ENCODE data around the gene MRRF.

The MRRF gene

DNA sequence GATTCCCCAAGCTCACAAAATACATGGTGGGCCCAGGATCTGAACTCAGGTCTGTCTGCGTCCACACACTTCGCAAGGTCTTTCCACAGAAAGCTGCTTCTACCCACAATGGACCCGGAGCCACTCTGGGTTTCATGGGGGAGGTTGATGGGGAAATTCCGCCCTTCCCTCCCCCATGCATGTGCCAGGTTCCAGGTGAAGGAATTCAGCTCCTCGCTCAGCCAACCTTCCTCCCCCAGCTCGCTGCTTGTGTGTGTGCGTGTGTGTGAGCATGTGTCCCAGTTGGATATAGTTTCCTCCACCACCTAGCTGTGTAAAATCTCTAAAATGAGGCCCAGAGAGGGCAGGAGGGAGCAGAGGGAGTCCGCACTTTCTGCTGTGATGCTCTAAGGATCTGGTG lies 107.2 kb downstream of the MRRF start:
- DNase-seq (ENCODE audit: low read depth), result no peak
- TF ChIP-seq, protein P1, sequence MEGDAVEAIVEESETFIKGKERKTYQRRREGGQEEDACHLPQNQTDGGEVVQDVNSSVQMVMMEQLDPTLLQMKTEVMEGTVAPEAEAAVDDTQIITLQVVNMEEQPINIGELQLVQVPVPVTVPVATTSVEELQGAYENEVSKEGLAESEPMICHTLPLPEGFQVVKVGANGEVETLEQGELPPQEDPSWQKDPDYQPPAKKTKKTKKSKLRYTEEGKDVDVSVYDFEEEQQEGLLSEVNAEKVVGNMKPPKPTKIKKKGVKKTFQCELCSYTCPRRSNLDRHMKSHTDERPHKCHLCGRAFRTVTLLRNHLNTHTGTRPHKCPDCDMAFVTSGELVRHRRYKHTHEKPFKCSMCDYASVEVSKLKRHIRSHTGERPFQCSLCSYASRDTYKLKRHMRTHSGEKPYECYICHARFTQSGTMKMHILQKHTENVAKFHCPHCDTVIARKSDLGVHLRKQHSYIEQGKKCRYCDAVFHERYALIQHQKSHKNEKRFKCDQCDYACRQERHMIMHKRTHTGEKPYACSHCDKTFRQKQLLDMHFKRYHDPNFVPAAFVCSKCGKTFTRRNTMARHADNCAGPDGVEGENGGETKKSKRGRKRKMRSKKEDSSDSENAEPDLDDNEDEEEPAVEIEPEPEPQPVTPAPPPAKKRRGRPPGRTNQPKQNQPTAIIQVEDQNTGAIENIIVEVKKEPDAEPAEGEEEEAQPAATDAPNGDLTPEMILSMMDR (IDR thresholded peaks at IDR 0.05; ENCODE audit: low read depth, low read length, missing control alignments), result no peak
- H3K4me3 ChIP-seq (ENCODE audit: low read depth, low read length), result no peak overlapping the region
- in situ Hi-C loops (cut with HindIII; ENCODE audit: low sequenced_read_pairs), result no loop called here

DNA sequence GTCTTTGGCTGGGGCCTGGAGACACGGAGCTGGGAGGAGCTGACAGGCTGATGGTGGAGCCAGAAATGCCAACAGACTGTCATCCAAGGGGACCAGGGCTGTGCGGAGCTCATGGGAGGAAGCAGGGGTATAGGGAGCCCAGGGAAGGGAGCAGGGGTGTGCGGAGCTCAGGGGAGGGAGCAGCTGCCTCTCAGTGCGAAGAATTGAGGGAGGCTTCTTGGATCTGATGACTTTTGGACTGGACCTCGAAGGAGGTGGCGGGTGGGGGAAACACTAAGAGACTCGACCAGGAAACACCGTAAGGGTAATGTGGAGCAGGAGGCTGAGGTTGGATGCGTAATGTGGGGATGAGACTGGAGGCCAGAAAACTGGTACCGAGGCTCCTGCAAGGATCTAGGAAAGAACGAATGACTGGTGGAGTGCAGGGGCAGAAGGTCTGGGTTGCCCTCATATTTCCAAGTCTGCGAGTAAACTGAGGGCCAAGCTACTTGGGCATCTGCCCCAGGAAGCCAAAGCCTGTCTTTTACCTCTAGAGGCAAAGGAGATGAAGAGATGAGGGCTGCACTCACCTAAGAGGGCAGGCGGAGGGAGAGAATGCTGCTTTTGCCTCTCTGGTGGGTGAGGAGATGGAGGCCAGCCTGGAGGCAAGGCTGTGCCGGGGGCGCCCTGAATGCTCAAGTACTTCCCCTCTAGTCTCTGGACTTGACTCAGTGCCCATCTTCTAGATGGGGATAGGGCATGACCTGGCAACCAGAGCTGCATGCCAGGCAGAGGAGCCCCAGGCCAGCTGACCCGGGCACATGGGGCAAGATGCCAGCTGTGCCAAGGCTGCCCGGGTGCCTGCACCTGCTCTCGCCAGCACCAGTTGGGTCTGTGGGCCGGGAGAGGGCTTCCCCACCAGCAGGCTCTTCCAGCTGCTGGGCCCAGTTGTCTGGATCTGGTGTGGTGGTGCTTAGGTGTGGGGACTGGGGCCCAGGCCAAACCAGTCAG lies 108.5 kb downstream of the MRRF start:
- H3K4me3 ChIP-seq (ENCODE audit: low read depth, low read length), result no peak overlapping the region
- DNase-seq (ENCODE audit: low read depth), result no peak
- TF ChIP-seq, protein P1 (IDR thresholded peaks at IDR 0.05; ENCODE audit: low read depth, low read length, missing control alignments), result no peak
- in situ Hi-C loops (cut with HindIII; ENCODE audit: low sequenced_read_pairs), result no loop called here

DNA sequence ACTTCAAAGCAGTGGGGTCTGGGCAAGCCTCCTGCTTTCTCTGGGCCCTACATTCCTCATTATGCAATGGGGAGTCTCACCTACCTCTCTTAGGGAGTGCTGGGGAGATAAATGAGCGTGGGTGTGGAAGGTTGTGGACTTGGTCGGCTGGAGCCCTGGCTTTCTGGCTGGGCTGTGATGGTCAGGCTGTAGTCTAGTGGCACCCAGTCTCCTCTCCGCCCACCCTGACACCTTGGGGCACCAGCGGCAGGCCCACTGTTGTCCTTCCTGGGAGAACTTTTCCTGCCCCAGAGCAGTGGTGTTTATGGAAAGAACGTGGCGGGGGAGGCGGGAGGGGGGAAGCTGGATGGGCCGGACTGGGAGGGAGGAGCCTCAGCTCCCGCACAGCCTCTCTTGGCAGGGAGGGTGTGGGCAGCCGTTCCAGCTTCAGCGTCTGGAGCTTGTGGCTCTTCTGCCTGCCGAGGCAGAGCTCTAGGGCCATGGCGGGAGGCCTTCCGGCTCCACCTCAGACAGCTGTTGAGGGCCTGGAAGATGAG lies 110.3 kb downstream of the MRRF start:
- TF ChIP-seq, protein P1 (IDR thresholded peaks at IDR 0.05; ENCODE audit: low read depth, low read length, missing control alignments), result no peak
- H3K4me3 ChIP-seq (ENCODE audit: low read depth, low read length), result no peak overlapping the region
- in situ Hi-C loops (cut with HindIII; ENCODE audit: low sequenced_read_pairs), result no loop called here
- DNase-seq (ENCODE audit: low read depth), result no peak

DNA sequence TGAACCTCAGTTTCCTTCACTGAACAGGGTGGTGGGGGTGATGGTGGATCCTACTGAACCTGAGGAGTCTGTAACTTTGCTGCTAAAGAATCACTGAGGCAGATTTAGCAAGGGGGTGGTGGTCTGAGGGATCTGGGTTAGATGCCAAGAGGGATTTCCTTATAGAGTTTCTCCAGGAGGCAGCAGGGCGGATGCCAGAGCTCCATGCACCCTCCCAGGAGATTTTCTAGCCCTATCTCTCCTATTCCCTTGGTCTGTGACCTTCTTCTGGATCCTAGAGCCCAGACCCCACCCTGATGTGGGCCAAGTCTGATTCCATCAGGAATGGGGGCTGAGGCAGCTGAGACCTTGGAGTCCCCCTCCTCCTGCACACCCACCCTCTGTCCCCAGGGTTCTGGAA lies 112.1 kb downstream of the MRRF start:
- H3K4me3 ChIP-seq (ENCODE audit: low read depth, low read length), result no peak overlapping the region
- in situ Hi-C loops (cut with HindIII; ENCODE audit: low sequenced_read_pairs), result no loop called here
- TF ChIP-seq, protein P1 (IDR thresholded peaks at IDR 0.05; ENCODE audit: low read depth, low read length, missing control alignments), result no peak
- no peak for DNase-seq (ENCODE audit: low read depth)

DNA sequence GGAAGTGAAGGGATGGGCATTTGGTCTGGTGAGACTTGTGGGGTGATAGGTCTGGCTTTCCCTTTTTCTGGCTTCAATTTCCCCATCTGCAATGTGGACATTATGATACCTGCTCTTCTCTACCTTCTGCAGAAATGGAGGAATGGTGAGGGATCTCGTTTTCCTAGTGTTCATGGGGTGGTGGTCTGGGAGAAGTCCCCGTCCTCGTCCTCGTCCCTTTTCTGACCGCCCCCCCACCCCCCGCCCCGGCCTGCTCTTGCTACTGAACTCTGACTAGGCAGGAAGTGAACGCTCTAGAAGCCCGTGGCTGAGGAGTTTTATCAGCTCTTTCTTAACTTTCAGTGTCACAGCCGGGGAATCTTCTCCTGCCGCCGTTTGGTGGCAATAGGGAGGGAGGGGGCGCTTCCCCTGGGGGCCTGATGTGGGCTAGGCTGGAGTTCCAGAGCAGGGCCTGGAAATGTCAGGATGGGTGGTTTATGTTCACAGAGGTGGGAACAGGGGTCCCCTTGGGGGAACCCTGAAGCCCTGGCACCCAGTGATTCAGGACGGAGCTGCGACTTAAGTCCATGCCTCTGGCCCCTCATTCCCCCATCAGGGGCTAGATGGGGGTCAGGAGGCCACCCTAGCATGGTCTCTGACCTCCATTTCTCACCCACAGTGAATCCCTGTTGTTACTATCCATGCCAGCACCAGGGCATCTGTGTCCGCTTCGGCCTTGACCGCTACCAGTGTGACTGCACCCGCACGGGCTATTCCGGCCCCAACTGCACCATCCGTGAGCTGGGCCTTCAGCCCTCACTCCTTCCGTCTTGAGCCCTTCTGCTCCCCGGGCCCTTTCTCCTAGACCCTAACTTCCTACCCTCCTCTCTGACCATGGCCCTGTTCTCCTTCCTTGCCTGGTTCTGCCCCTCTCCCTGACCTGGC lies 112.8 kb downstream of the MRRF start:
- in situ Hi-C loops (cut with HindIII; ENCODE audit: low sequenced_read_pairs), result no loop called here
- TF ChIP-seq, protein P1 (IDR thresholded peaks at IDR 0.05; ENCODE audit: low read depth, low read length, missing control alignments), result no peak
- no peak overlapping the region for H3K4me3 ChIP-seq (ENCODE audit: low read depth, low read length)
- DNase-seq (ENCODE audit: low read depth), result no peak

DNA sequence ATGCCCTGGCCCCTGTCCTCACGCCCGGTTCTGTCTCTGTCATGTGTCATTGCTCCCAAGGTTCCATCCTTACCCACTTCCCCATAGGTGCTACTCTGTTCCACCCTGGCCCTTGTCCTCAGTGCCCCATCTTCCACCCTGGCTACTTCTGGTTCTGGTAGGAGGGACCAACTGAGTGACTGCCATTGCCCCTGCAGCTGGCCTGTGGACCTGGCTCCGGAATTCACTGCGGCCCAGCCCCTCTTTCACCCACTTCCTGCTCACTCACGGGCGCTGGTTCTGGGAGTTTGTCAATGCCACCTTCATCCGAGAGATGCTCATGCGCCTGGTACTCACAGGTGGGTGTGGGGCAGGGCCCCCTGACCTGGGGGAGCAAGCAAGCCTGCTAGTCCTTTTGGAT lies 113.6 kb downstream of the MRRF start:
- in situ Hi-C loops (cut with HindIII; ENCODE audit: low sequenced_read_pairs), result no loop called here
- no peak overlapping the region for H3K4me3 ChIP-seq (ENCODE audit: low read depth, low read length)
- TF ChIP-seq, protein P1 (IDR thresholded peaks at IDR 0.05; ENCODE audit: low read depth, low read length, missing control alignments), result no peak
- no peak for DNase-seq (ENCODE audit: low read depth)
